Heart left ventricle (tissue), 16 donors: Measurements from ENCODE around the gene ALPP. TPM values are rescaled to one million over a fixed set of nuclear protein-coding genes. Genes with fewer than 3 reads are reported as not detected.
"Not testable (repeated sequence)": the region's sequence is repeated elsewhere in the genome, so short reads cannot be mapped to it uniquely, and the experiment has no call there.

Experiments used
- ATAC-seq, 4 donors: fragments of 200-7000 bp; cut with Tn5 transposase; one replicate each; pipeline ENCODE4 v1.9.1; 2020 to 2022; ENCODE audit warnings: moderate library complexity in 4 of 4, mild to moderate bottlenecking in 3 of 4, moderate number of reproducible peaks in 1 of 4
- DNase-seq, 5 donors: peaks; one replicate each; pipeline ENCODE4 v3.0.0-alpha.2; 2020
- H3K27ac ChIP-seq, 12 donors: fragments of 200-600 bp; sonication (generic) in 4 of 12; one replicate each; pipeline versions ENCODE4 v1.5.0 to v1.8.0; 2016 to 2022; ENCODE audit warnings: mild to moderate bottlenecking in 2 of 12
- H3K27me3 ChIP-seq, 9 donors: fragments of 200-600 bp; sonication (generic) in 2 of 9; one replicate each; pipeline versions ENCODE4 v1.5.1 to v1.8.0; 2016 to 2022; ENCODE audit warnings: mild to moderate bottlenecking in 3 of 9
- H3K36me3 ChIP-seq, 9 donors: fragments of 200-600 bp; sonication (generic) in 2 of 9; one replicate each; pipeline versions ENCODE4 v1.5.0 to v1.8.0; 2018 to 2022; ENCODE audit warnings: mild to moderate bottlenecking in 2 of 9
- H3K4me1 ChIP-seq, 12 donors: fragments of 200-600 bp; sonication (generic) in 4 of 12; one replicate each; pipeline versions ENCODE4 v1.5.0 to v1.8.0; 2016 to 2022; ENCODE audit warnings: mild to moderate bottlenecking in 3 of 12
- H3K4me3 ChIP-seq, 12 donors: fragments of 200-600 bp; sonication (generic) in 4 of 12; one replicate each; pipeline versions ENCODE4 v1.5.0 to v1.8.0; 2017 to 2022; ENCODE audit warnings: mild to moderate bottlenecking in 9 of 12, moderate library complexity in 4 of 12
- H3K9me3 ChIP-seq, 12 donors: fragments of 200-600 bp; sonication (generic) in 4 of 12; one replicate each; pipeline versions ENCODE4 v1.5.0 to v1.8.0; 2016 to 2022; ENCODE audit warnings: mild to moderate bottlenecking in 1 of 12
- POLR2A ChIP-seq, 2 donors: fragments of 450-650 bp; IDR thresholded peaks; one replicate each; pipeline ENCODE4 v1.6.1; 2017; ENCODE audit warnings: antibody characterized with exemption in 2 of 2, mild to moderate bottlenecking in 2 of 2, moderate library complexity in 2 of 2
- WGBS, 4 donors: extraction: QIAGEN DNeasy Blood & Tissue Kit in 2 of 4; methylation state at CpG; one replicate each; pipeline versions ENCODE4 v1.1.5 to v1.1.7; 2013 to 2018; 5-methylcytosine and 5-hydroxymethylcytosine counted together
- intact Hi-C, 10 donors: fragments of 100-400 bp; cut with DNase I; formaldehyde crosslinking; loops; one replicate each; pipeline versions ENCODE4 v1.11.1 to v1.14.2; 2022
- polyA plus RNA-seq, 2 donors: library from polyadenylated mRNA; stranded (reverse); fragments of 200-250 nt; gene quantifications; one replicate each; pipeline ENCODE4 v1.2.3, GENCODE V29; 2013
- total RNA-seq, 9 donors: library from RNA; depleted of rRNA in 2 of 9; stranded (reverse); fragments of >200 nt in 2 of 9; fragmentation: NEBNext Ultra II Directional in 3 of 9; extraction: Animal tissue kit (Norgen Biotek cat#: 25700) in 3 of 9; gene quantifications; one replicate each; pipeline versions ENCODE4 v1.1.0 to v1.2.4, GENCODE V29; 2016 to 2023
- TF ChIP-seq, protein P1 (sequence below), 12 donors: fragments of 200-600 bp; sonication (generic) in 4 of 12; IDR thresholded peaks; one replicate each; pipeline versions ENCODE4 v1.5.0 to v1.8.0; 2018 to 2022; ENCODE audit warnings: antibody characterized with exemption in 12 of 12, mild to moderate bottlenecking in 5 of 12
- donor health status: ischemic (EF 13 %, LVEDD 7.1; RV severe dilation, severe dysfunction).
- donor health status: healthy with polysubstance abuse.
- donor health status: DM: no; HTN: yes; CAD: no.
- donor health status: DM: no; HTN: no; CAD: no.
- donor health status: ischemic (EF 25% LVEDD 6.9; RV normal size, moderate dysfunction).
- donor health status: ischemic (EF 25% LVEDD 5.7; RV mildly dilated, moderate dysfunction).
- donor health status: healthy.
- donor health status: DM: yes; HTN: yes; CAD: no.
- donor health status: ischemic (EF 35%, LVEDD 5.7; RV mildly dilated, moderate dysfunction).
- donor health status: nonischemic (EF 11% LVEDD 7.7; RV severe dilation, severe dysfunction).
- donor health status: DM: yes; HTN: yes; CAD: no.
- donor health status: PGD.
- donor health status: ischemic (EF 29% LVEDD 5.4; RV normal size, mild dysfunction).
- donor health status: nonischemic (EF 23%, LVEDD 6.1; RV moderate dilation, normal function).

ALPP gene
- total and polyA plus RNA-seq, 11 donors = not detected

DNA sequence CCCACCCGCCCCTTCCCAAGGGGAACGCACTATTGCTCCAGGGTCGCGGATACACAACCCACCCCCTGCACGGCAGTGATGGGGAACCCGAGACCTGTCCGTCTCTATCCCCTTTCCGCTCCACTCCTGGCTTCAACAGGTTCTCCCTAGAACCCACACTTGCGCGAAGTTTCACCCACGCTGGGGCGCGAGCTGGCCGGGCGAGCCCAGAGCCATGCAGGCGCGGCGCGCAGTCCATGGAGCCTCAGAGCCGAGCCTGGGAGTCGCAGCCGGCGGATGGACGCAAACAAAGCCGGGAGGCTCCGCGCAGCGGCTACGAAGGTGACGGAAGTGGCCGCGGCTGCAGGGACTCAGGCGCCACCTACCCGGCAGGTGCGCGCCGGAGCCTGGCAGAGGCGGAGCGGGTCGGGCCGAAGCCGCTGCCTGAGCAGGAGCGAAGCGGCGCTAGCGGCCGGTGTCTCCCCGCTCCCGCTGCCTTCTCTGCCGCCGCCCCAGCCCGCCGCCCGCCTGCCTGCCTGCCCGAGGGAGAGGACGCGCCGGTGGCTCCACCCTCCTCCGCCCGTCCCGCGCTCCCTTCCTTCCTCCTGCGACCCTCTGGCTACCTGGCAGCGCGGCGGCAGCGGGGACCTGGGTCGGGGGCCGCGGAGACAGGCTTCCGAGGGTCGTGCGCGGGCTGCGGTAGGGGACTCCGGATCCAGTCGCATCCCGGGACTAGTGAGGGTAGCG lies 42.1 kb downstream of the ALPP start:
- DNase-seq = no peak
- ATAC-seq = peak in 1 of 4 donors; percentile 29
- Histone ChIP-seq H3K9me3 (peaks cover 0 to 11% (median 0%) of the 10 kb centered on the region in 12 donors), H3K27me3 (peaks cover 33 to 89% (median 56%) of the 10 kb centered on the region in 9 donors), H3K4me3 (peak overlapping the region in 8 of 12 donors; percentile 7 to 37 (median 16)), H3K4me1 (peaks cover 0 to 27% (median 8%) of the 10 kb centered on the region in 12 donors), H3K36me3 (no peaks in the 10 kb centered on the region), H3K27ac (no peak overlapping the region)
- intact Hi-C loops = no loop called here
- 1 to 2% (median 1%) methylated on average over 24 to 79 of the region's 79 CpGs for WGBS, 4 donors
- TF ChIP-seq, protein P1, sequence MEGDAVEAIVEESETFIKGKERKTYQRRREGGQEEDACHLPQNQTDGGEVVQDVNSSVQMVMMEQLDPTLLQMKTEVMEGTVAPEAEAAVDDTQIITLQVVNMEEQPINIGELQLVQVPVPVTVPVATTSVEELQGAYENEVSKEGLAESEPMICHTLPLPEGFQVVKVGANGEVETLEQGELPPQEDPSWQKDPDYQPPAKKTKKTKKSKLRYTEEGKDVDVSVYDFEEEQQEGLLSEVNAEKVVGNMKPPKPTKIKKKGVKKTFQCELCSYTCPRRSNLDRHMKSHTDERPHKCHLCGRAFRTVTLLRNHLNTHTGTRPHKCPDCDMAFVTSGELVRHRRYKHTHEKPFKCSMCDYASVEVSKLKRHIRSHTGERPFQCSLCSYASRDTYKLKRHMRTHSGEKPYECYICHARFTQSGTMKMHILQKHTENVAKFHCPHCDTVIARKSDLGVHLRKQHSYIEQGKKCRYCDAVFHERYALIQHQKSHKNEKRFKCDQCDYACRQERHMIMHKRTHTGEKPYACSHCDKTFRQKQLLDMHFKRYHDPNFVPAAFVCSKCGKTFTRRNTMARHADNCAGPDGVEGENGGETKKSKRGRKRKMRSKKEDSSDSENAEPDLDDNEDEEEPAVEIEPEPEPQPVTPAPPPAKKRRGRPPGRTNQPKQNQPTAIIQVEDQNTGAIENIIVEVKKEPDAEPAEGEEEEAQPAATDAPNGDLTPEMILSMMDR (IDR thresholded peaks at IDR 0.05) = no peak
- no peak for TF ChIP-seq POLR2A (IDR thresholded peaks at IDR 0.05)

DNA sequence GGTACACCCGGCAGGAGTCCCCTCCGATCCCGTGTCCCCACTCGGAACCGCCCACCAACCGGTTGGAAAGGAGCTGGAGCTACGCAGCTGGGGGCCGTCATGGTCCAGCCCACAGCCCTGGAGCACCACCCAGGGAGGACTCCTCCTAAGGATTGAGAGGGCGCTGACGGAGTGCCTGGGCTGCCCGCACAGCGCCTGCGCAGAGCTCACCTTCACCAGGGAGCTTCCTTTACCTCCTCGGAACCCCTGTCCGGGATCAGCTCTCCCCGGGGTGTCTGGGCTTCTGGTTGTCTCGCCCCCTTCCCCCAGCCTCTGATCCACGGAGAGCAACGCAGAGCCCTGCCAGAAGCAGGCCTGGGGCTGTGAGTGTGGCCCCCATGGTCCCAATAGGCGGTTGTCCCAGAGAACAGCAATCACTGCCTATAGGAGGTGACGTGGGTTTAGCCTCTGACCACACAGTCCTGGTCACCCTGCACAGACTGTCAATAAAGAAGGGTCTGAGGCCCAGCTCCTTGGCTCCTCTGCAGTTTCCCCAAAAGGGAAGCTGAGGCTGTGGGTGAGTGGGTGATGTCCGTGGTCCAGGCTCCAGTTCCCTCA lies 42.7 kb downstream of the ALPP start:
- Histone ChIP-seq H3K36me3 (no peaks in the 10 kb centered on the region), H3K4me3 (peak overlapping the region in 3 of 12 donors; percentile 8 to 37 (median 17)), H3K27ac (no peak overlapping the region), H3K27me3 (peaks cover 33 to 83% (median 50%) of the 10 kb centered on the region in 9 donors), H3K4me1 (peaks cover 0 to 27% (median 8%) of the 10 kb centered on the region in 12 donors), H3K9me3 (peaks cover 0 to 11% (median 0%) of the 10 kb centered on the region in 12 donors)
- ATAC-seq (no peak), DNase-seq (no peak)
- WGBS, 4 donors = 18 to 47% (median 19%) methylated on average over 6 to 22 of the region's 22 CpGs
- no peak for TF ChIP-seq POLR2A (IDR thresholded peaks at IDR 0.05)
- TF ChIP-seq, protein P1 (IDR thresholded peaks at IDR 0.05) = no peak
- intact Hi-C loops = no loop called here

DNA sequence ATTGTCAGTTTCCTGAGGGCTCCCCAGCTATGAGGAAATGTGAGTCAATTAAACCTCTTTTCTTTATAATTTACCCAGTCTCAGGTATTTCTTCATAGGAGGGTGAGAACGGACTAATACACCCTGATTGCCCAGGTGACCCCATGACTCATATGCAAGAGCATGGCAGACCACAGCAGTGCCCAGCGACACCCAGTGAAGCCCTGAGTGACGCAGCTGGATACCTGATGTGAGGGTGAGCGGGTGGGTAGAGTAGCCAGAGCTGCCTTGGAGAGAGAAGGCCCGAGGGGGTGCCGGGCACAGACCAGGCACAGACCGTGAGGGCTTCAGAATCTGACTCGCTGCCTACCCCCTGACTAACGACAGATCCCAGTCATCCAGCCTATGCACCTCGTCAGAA lies 43.5 kb downstream of the ALPP start:
- no peak for DNase-seq
- Histone ChIP-seq H3K36me3 (no peaks in the 10 kb centered on the region), H3K27me3 (peaks cover 33 to 79% (median 49%) of the 10 kb centered on the region in 9 donors), H3K4me1 (peaks cover 0 to 27% (median 8%) of the 10 kb centered on the region in 12 donors), H3K9me3 (peaks cover 0 to 11% (median 0%) of the 10 kb centered on the region in 12 donors), H3K27ac (no peak overlapping the region), H3K4me3 (no peak overlapping the region)
- TF ChIP-seq, protein P1 (IDR thresholded peaks at IDR 0.05) = no peak
- no peak for TF ChIP-seq POLR2A (IDR thresholded peaks at IDR 0.05)
- intact Hi-C loops = no loop called here
- no peak for ATAC-seq
- 78 to 92% (median 90%) methylated on average over 10 of the region's 10 CpGs for WGBS, 4 donors

DNA sequence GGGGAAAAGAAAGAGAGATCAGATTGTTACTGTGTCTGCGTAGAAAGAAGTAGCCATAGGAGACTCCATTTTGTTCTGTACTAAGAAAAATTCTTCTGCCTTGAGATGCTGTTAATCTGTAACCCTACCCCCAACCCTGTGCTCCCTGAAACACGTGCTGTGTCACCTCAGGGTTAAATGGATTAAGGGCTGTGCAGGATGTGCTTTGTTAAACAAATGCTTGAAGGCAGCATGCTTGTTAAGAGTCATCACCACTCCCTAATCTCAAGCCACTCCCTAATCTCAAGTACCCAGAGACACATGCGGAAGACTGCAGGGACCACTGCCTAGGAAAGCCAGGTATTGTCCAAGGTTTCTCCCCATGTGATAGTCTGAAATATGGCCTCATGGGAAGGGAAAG lies 44.4 kb downstream of the ALPP start:
- ATAC-seq, DNase-seq, H3K27ac ChIP-seq, H3K4me3 ChIP-seq, H3K36me3 ChIP-seq, intact Hi-C loops: not testable (repeated sequence)
- Histone ChIP-seq H3K4me1 (peaks cover 0 to 27% (median 8%) of the 10 kb centered on the region in 12 donors), H3K27me3 (peaks cover 33 to 71% (median 44%) of the 10 kb centered on the region in 9 donors), H3K9me3 (peaks cover 0 to 11% (median 0%) of the 10 kb centered on the region in 12 donors)
- WGBS, 4 donors = 30 to 45% (median 32%) methylated on average over 3 of the region's 3 CpGs

DNA sequence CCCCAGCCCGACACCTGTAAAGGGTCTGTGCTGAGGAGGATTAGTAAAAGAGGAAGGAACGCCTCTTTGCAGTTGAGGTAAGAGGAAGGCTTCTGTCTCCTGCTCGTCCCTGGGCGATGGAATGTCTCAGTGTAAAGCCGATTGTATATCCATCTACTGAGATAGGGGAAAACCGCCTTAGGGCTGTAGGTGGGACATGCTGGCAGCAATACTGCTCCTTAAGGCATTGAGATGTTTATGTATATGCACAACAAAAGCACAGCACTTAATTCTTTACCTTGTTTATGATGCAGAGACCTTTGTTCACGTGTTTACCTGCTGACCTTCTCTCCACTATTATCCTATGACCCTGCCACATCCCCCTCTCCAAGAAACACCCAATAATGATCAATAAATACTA lies 44.9 kb downstream of the ALPP start:
- 18 to 44% (median 27%) methylated on average over 7 of the region's 7 CpGs for WGBS, 4 donors
- DNase-seq, ATAC-seq, H3K4me3 ChIP-seq, H3K27ac ChIP-seq, intact Hi-C loops, H3K36me3 ChIP-seq: not testable (repeated sequence)
- Histone ChIP-seq H3K9me3 (peaks cover 0 to 11% (median 0%) of the 10 kb centered on the region in 12 donors), H3K27me3 (peaks cover 30 to 71% (median 40%) of the 10 kb centered on the region in 9 donors), H3K4me1 (peaks cover 0 to 26% (median 8%) of the 10 kb centered on the region in 12 donors)
